ENCODE data around the gene AK5. TPM values are rescaled to one million over a fixed set of nuclear protein-coding genes. Genes with fewer than 3 reads are reported as not detected.
"Not testable (repeated sequence)": the region's sequence is repeated elsewhere in the genome, so short reads cannot be mapped to it uniquely, and the experiment has no call there.

Gene AK5
- total RNA-seq, 4 donors from 2014 or later: 0.13 to 0.84 (median 0.47) TPM; not detected in 1

DNA sequence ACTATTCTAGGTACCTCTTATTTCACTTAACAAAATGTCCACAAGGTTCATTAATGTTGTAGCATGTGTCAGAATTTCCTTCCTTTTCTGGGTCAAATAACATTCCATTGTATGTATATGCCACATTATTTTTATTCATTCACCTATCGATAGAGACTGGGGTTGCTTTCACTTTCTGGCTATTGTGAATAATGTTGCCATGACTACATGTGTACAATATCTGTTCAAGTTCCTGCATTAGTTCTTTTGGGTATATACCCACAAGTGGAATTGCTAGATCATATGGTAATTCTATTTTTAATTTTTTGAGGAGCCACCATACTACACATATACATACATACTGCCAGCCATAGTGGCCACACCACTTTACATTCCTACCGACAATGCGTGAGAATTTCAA, 242.2 kb downstream of the AK5 start:
- TF ChIP-seq CTCF (IDR thresholded peaks at IDR 0.05): no peak
- DNase-seq (ENCODE audit: low spot score): no peak
- no peak for ATAC-seq (ENCODE audit: low FRiP score)

DNA sequence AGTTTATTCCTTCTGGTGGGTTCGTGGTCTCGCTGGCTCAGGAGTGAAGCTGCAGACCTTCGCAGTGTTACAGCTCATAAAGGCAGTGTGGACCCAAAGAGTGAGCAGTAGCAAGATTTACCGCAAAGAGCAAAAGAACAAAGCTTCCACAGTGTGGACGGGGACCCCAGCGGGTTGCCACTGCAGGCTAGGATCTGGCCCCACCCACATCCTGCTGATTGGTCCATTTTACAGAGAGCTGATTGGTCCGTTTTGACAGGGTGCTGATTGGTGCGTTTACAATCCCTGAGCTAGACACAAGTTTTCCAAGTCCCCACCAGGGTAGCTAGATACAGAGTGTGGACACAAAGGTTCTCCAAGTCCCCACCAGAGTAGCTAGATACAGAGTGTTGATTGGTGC, 249.3 kb downstream of the AK5 start:
- not testable (repeated sequence) for DNase-seq (ENCODE audit: low spot score); ATAC-seq (ENCODE audit: low FRiP score)

DNA sequence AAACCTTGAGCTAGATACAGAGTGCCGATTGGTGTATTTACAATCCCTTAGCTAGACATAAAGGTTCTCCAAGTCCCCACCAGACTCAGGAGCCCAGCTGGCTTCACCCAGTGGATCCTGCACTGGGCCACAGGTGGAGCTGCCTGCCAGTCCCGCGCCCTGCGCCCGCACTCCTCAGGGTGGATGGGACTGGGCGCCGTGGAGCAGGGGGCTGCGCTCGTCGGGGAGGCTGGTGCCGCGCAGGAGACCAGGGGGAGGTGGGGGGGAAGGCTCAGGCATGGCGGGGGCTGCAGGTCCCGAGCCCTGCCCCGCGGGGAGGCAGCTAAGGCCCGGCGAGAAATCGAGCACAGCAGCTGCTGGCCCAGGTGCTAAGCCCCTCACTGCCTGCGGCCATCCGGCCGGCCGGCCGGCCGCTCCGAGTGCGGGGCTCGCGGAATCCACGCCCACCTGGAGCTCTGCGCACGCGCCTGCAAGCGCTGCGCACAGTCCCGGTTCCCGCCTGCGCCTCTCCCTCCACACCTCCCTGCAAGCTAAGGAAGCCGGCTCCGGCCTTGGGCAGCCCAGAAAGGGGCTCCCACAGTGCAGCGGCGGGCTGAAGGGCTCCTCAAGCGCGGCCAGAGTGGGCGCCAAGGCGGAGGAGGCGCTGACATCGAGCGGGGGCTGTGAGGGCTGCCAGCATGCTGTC, 249.9 kb downstream of the AK5 start:
- ATAC-seq (ENCODE audit: low FRiP score): not testable (repeated sequence)

DNA sequence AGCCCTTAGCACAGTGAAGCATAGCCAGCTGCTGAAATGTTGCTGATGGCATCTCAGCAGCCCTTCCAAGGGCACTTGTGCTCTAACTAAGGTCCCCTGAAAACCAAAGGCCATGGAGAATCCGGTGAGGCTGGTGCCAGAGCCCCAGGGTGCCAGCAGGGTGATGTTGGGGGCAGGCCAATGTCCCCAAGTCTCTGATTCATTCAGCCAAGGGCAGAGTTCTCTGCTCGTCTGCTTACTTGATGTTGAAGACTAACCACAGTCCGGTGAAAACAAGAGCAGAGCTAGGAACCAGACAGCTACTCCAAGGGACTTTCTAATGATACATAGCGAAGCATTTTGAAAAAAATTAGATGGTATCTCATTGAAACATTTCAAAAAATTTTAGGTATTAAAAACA, 250.8 kb downstream of the AK5 start:
- DNase-seq (ENCODE audit: low spot score) (no peak), ATAC-seq (ENCODE audit: low FRiP score) (no peak)
- no peak for TF ChIP-seq CTCF (IDR thresholded peaks at IDR 0.05)

More for the DNA sequence above, 249.9 kb downstream of the AK5 start:
- not testable (repeated sequence) for DNase-seq (ENCODE audit: low spot score)

- TF ChIP-seq CTCF (IDR thresholded peaks at IDR 0.05): no peak
- DNase-seq (ENCODE audit: low spot score) (no peak), ATAC-seq (ENCODE audit: low FRiP score) (no peak)
Observed at GRCh38 chr1:77533660-77534305, 252.0 kb downstream of the AK5 start.

GRCh38 chr1:77534456-77534855, 252.6 kb downstream of the AK5 start:
- DNase-seq (ENCODE audit: low spot score) (no peak), ATAC-seq (ENCODE audit: low FRiP score) (no peak)
- TF ChIP-seq CTCF (IDR thresholded peaks at IDR 0.05): no peak

GRCh38 chr1:77536813-77537212, 255.0 kb downstream of the AK5 start:
- ATAC-seq (ENCODE audit: low FRiP score) (no peak), DNase-seq (ENCODE audit: low spot score) (no peak)
- TF ChIP-seq CTCF (IDR thresholded peaks at IDR 0.05): no peak

GRCh38 chr1:77538956-77539518, 257.2 kb downstream of the AK5 start:
- DNase-seq (ENCODE audit: low spot score) (no peak), ATAC-seq (ENCODE audit: low FRiP score) (peak; percentile 68)
- no peak for TF ChIP-seq CTCF (IDR thresholded peaks at IDR 0.05)
